ENCODE results near the gene MBTPS1. TPM values are rescaled to one million over a fixed set of nuclear protein-coding genes. Genes with fewer than 3 reads are reported as not detected.

Gene MBTPS1
- total RNA-seq, 1 experiment from 2014 or later: 46.9 TPM

GRCh38 chr16:84091460-84091859 is 25.3 kb downstream of the MBTPS1 start (continued):
- TF ChIP-seq PRDM15 (CRISPR knock-in tag; IDR thresholded peaks at IDR 0.05) (no peak), RORB (CRISPR knock-in tag; IDR thresholded peaks at IDR 0.05) (no peak), NR3C1 (CRISPR knock-in tag; conservative IDR thresholded peaks at IDR 0.05; ENCODE audit: low read depth) (no peak), FOXK1 (CRISPR knock-in tag; IDR thresholded peaks at IDR 0.05) (no peak), E2F4 (CRISPR knock-in tag; IDR thresholded peaks at IDR 0.05; ENCODE audit: borderline replicate concordance, low read depth) (no peak), HMGA2 (CRISPR knock-in tag; IDR thresholded peaks at IDR 0.05) (no peak)

- Mint-ChIP-seq H3K9me3 (no peaks in the 10 kb centered on the region), H3K27ac (no peak overlapping the region), H3K4me1 (no peaks in the 10 kb centered on the region), H3K4me3 (no peak overlapping the region), H3K36me3 (peaks cover 65% of the 10 kb centered on the region), H3K27me3 (ENCODE audit: low read depth) (no peaks in the 10 kb centered on the region)
- ATAC-seq: no peak
- ChIA-PET POLR2A (interaction anchor here (0.7 kb wide), 1 partner anchor 797 kb away, joined by 4 read pairs; no protein-coding TSS in a partner anchor), CTCF (interaction anchor here (1.4 kb wide), 1 partner anchor 96 kb away, joined by 5 read pairs; the partner anchor contains the start of gene TAF1C)
- no peak for DNase-seq (ENCODE audit: low spot score)
- TF ChIP-seq NFE2L1 (CRISPR knock-in tag; IDR thresholded peaks at IDR 0.05): no peak
- TF ChIP-seq ZNF425 (CRISPR knock-in tag; conservative IDR thresholded peaks at IDR 0.05): no peak
- no peak for TF ChIP-seq MYBL2 (CRISPR knock-in tag; IDR thresholded peaks at IDR 0.05)
- TF ChIP-seq ZBTB21 (CRISPR knock-in tag; IDR thresholded peaks at IDR 0.05; ENCODE audit: borderline replicate concordance): no peak
- TF ChIP-seq KAT7 (CRISPR knock-in tag; IDR thresholded peaks at IDR 0.05; ENCODE audit: borderline replicate concordance): no peak
- TF ChIP-seq CBFB (CRISPR knock-in tag; IDR thresholded peaks at IDR 0.05; ENCODE audit: low read depth): no peak
- no peak for TF ChIP-seq JAZF1 (CRISPR knock-in tag; IDR thresholded peaks at IDR 0.05)
- TF ChIP-seq ZNF138 (CRISPR knock-in tag; conservative IDR thresholded peaks at IDR 0.05): no peak
- TF ChIP-seq STAT6 (CRISPR knock-in tag; conservative IDR thresholded peaks at IDR 0.05; ENCODE audit: low read depth): no peak
- TF ChIP-seq OVOL2 (CRISPR knock-in tag; IDR thresholded peaks at IDR 0.05; ENCODE audit: borderline replicate concordance): no peak
- TF ChIP-seq ATF6 (CRISPR knock-in tag; IDR thresholded peaks at IDR 0.05): no peak
- TF ChIP-seq RELA (CRISPR knock-in tag; IDR thresholded peaks at IDR 0.05; ENCODE audit: borderline replicate concordance): no peak
- no peak for TF ChIP-seq TEAD4 (CRISPR knock-in tag; IDR thresholded peaks at IDR 0.05)
- no peak for TF ChIP-seq ZNF416 (CRISPR knock-in tag; IDR thresholded peaks at IDR 0.05)
- TF ChIP-seq ZNF281 (CRISPR knock-in tag; IDR thresholded peaks at IDR 0.05): no peak
- no peak for TF ChIP-seq NR2C2 (CRISPR knock-in tag; IDR thresholded peaks at IDR 0.05)
- no peak for TF ChIP-seq ZNF423 (CRISPR knock-in tag; IDR thresholded peaks at IDR 0.05)
- no peak for TF ChIP-seq TP53 (CRISPR knock-in tag; IDR thresholded peaks at IDR 0.05)
Measured at GRCh38 chr16:84090211-84090610, 26.5 kb downstream of the MBTPS1 start.
